HepG2 (cell line): ENCODE measurements around the gene PSMB4. TPM values are rescaled to one million over a fixed set of nuclear protein-coding genes. Genes with fewer than 3 reads are reported as not detected.

Experiments used
- FOXM1 ChIP-seq: sonication (generic); formaldehyde crosslinking; IDR thresholded peaks from 2 replicates; pipeline ENCODE4 v1.5.0; 2020; ENCODE audit warnings: missing genetic modification reagents
- HNF4A ChIP-seq: sonication (generic); formaldehyde crosslinking; IDR thresholded peaks from 2 replicates; pipeline ENCODE4 v1.4.0; 2020; ENCODE audit warnings: missing genetic modification reagents
- HNRNPLL ChIP-seq: fragments of 200-400 bp; formaldehyde crosslinking; IDR thresholded peaks from 2 replicates; pipeline ENCODE4 v1.6.1; 2017; ENCODE audit warnings: mild to moderate bottlenecking, low read depth, low read length; ENCODE audit not compliant: poor library complexity, severe bottlenecking
- KDM2A ChIP-seq: sonication (generic); formaldehyde crosslinking; IDR thresholded peaks from 2 replicates; pipeline ENCODE4 v1.4.0; 2020; ENCODE audit warnings: low read depth, missing genetic modification reagents, borderline replicate concordance
- KLF12 ChIP-seq: sonication (generic); formaldehyde crosslinking; IDR thresholded peaks from 2 replicates; pipeline ENCODE4 v1.4.0; 2020; ENCODE audit warnings: missing genetic modification reagents, borderline replicate concordance
- PREB ChIP-seq: sonication (generic); formaldehyde crosslinking; IDR thresholded peaks from 2 replicates; pipeline ENCODE4 v1.4.0; 2020; ENCODE audit warnings: missing genetic modification reagents
- SOX6 ChIP-seq, 2 experiments: fragments of 450-650 bp in 1 of 2; sonication (generic) in 1 of 2; formaldehyde crosslinking in 1 of 2; IDR thresholded peaks; 2 replicates each; pipeline versions ENCODE4 v1.4.0 to v1.6.1; 2017 to 2020; ENCODE audit warnings: antibody characterized with exemption in 1 of 2, mild to moderate bottlenecking in 1 of 2, missing genetic modification reagents in 1 of 2
- TFDP2 ChIP-seq: sonication (generic); formaldehyde crosslinking; IDR thresholded peaks from 2 replicates; pipeline ENCODE4 v1.4.0; 2020; ENCODE audit warnings: missing genetic modification reagents
- YEATS4 ChIP-seq: sonication (generic); formaldehyde crosslinking; IDR thresholded peaks from 2 replicates; pipeline ENCODE4 v1.4.0; 2020; ENCODE audit warnings: missing genetic modification reagents, borderline replicate concordance
- ZBTB20 ChIP-seq: sonication (generic); formaldehyde crosslinking; IDR thresholded peaks from 2 replicates; pipeline ENCODE4 v1.8.1; 2023; ENCODE audit warnings: missing genetic modification reagents, low read depth, mild to moderate bottlenecking, borderline replicate concordance
- ZNF317 ChIP-seq: sonication (generic); formaldehyde crosslinking; IDR thresholded peaks from 2 replicates; pipeline ENCODE4 v1.5.0; 2020; ENCODE audit warnings: mild to moderate bottlenecking, missing genetic modification reagents
- ZNF788 ChIP-seq: sonication (generic); formaldehyde crosslinking; IDR thresholded peaks from 2 replicates; pipeline ENCODE4 v1.5.0; 2020; ENCODE audit warnings: mild to moderate bottlenecking, missing genetic modification reagents, borderline replicate concordance
- ZSCAN21 ChIP-seq: sonication (generic); formaldehyde crosslinking; IDR thresholded peaks from 2 replicates; pipeline ENCODE4 v1.8.0; 2022; ENCODE audit warnings: mild to moderate bottlenecking, missing genetic modification reagents, moderate library complexity, borderline replicate concordance
- polyA plus RNA-seq, 8 experiments: library from polyadenylated mRNA; depleted of rRNA in 3 of 8; stranded (reverse) in 7 of 8; unstranded in 1 of 8; fragments of >200 nt; fragmentation: Illumina TruSeq in 4 of 8; extraction: Trizol in 4 of 8; gene quantifications; 2 replicates each; pipeline versions ENCODE4 v1.2.1 to v1.2.3, GENCODE V29; 2011 to 2016; ENCODE audit warnings: low read depth in 4 of 8, missing spikeins in 1 of 8, mixed read lengths in 1 of 8; ENCODE audit not compliant: insufficient read depth in 1 of 8
- total RNA-seq, 5 experiments: library from RNA; depleted of rRNA; stranded (reverse); fragments of >200 nt; fragmentation: Illumina TruSeq; extraction: Trizol; gene quantifications; 2 replicates each; pipeline ENCODE4 v1.2.3, GENCODE V29; 2016; ENCODE audit warnings: low read depth in 1 of 5
- TF ChIP-seq, protein P1 (sequence below): sonication (generic); formaldehyde crosslinking; IDR thresholded peaks from 2 replicates; pipeline ENCODE4 v1.4.0; 2020; ENCODE audit warnings: missing genetic modification reagents, borderline replicate concordance
- TF ChIP-seq, protein P2 (sequence below): IDR thresholded peaks from 2 replicates; pipeline ENCODE4 v1.6.1; 2016; ENCODE audit warnings: mild to moderate bottlenecking
- TF ChIP-seq, protein P3 (sequence below): sonication (generic); formaldehyde crosslinking; IDR thresholded peaks from 2 replicates; pipeline ENCODE4 v1.4.0; 2020; ENCODE audit warnings: mild to moderate bottlenecking, missing genetic modification reagents
- TF ChIP-seq, protein P4 (sequence below): sonication (generic); formaldehyde crosslinking; IDR thresholded peaks from 2 replicates; pipeline ENCODE4 v1.4.0; 2020; ENCODE audit warnings: mild to moderate bottlenecking, missing genetic modification reagents

Gene PSMB4
- total and polyA plus RNA-seq, 2 of the 13 experiments (the other 11 are each of a cell fraction or from before 2014, with no cell fraction given) = 336 to 383 TPM

GRCh38 chr1:151372058-151372934 is 27.1 kb upstream of the PSMB4 start, which contains the start of gene SELENBP1 (continued):
- no peak for TF ChIP-seq ZSCAN21 (CRISPR knock-in tag)
- TF ChIP-seq KDM2A (CRISPR knock-in tag) = peak; percentile 47; the same call in 1 of the 2 replicates
- TF ChIP-seq, protein P1, sequence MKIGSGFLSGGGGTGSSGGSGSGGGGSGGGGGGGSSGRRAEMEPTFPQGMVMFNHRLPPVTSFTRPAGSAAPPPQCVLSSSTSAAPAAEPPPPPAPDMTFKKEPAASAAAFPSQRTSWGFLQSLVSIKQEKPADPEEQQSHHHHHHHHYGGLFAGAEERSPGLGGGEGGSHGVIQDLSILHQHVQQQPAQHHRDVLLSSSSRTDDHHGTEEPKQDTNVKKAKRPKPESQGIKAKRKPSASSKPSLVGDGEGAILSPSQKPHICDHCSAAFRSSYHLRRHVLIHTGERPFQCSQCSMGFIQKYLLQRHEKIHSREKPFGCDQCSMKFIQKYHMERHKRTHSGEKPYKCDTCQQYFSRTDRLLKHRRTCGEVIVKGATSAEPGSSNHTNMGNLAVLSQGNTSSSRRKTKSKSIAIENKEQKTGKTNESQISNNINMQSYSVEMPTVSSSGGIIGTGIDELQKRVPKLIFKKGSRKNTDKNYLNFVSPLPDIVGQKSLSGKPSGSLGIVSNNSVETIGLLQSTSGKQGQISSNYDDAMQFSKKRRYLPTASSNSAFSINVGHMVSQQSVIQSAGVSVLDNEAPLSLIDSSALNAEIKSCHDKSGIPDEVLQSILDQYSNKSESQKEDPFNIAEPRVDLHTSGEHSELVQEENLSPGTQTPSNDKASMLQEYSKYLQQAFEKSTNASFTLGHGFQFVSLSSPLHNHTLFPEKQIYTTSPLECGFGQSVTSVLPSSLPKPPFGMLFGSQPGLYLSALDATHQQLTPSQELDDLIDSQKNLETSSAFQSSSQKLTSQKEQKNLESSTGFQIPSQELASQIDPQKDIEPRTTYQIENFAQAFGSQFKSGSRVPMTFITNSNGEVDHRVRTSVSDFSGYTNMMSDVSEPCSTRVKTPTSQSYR (CRISPR knock-in tag) = peak; percentile 60
- TF ChIP-seq HNRNPLL = no peak
- 0 out of 2 replicates have a peak, but pooled peaks have one; percentile 36 for TF ChIP-seq TFDP2 (CRISPR knock-in tag)
- TF ChIP-seq YEATS4 = peak; percentile 73; the same call in 1 of the 2 replicates
- TF ChIP-seq ZBTB20 (CRISPR knock-in tag) = peak; percentile 28; the same call in 1 of the 2 replicates
- TF ChIP-seq ZNF317 (CRISPR knock-in tag) = 0 out of 2 replicates have a peak, but pooled peaks have one; percentile 54
- peak; percentile 67 for TF ChIP-seq HNF4A (CRISPR knock-in tag)
- TF ChIP-seq, protein P2, sequence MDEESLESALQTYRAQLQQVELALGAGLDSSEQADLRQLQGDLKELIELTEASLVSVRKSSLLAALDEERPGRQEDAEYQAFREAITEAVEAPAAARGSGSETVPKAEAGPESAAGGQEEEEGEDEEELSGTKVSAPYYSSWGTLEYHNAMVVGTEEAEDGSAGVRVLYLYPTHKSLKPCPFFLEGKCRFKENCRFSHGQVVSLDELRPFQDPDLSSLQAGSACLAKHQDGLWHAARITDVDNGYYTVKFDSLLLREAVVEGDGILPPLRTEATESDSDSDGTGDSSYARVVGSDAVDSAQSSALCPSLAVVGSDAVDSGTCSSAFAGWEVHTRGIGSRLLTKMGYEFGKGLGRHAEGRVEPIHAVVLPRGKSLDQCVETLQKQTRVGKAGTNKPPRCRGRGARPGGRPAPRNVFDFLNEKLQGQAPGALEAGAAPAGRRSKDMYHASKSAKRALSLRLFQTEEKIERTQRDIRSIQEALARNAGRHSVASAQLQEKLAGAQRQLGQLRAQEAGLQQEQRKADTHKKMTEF (CRISPR knock-in tag) = 0 out of 2 replicates have a peak, but pooled peaks have one; percentile 20
- TF ChIP-seq FOXM1 (CRISPR knock-in tag) = no peak
- TF ChIP-seq, protein P3, sequence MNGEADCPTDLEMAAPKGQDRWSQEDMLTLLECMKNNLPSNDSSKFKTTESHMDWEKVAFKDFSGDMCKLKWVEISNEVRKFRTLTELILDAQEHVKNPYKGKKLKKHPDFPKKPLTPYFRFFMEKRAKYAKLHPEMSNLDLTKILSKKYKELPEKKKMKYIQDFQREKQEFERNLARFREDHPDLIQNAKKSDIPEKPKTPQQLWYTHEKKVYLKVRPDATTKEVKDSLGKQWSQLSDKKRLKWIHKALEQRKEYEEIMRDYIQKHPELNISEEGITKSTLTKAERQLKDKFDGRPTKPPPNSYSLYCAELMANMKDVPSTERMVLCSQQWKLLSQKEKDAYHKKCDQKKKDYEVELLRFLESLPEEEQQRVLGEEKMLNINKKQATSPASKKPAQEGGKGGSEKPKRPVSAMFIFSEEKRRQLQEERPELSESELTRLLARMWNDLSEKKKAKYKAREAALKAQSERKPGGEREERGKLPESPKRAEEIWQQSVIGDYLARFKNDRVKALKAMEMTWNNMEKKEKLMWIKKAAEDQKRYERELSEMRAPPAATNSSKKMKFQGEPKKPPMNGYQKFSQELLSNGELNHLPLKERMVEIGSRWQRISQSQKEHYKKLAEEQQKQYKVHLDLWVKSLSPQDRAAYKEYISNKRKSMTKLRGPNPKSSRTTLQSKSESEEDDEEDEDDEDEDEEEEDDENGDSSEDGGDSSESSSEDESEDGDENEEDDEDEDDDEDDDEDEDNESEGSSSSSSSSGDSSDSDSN (CRISPR knock-in tag) = peak; percentile 50; the same call in 1 of the 2 replicates
- TF ChIP-seq, protein P4, sequence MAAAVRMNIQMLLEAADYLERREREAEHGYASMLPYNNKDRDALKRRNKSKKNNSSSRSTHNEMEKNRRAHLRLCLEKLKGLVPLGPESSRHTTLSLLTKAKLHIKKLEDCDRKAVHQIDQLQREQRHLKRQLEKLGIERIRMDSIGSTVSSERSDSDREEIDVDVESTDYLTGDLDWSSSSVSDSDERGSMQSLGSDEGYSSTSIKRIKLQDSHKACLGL (CRISPR knock-in tag) = no peak
- TF ChIP-seq SOX6 (IDR thresholded peaks at IDR 0.05) = no peak
- 0 out of 2 replicates have a peak, but pooled peaks have one; percentile 15 for TF ChIP-seq SOX6 (CRISPR knock-in tag; IDR thresholded peaks at IDR 0.05)
- TF ChIP-seq KLF12 = peak; percentile 67; the same call in 1 of the 2 replicates
- no peak for TF ChIP-seq ZNF788 (CRISPR knock-in tag)
- TF ChIP-seq PREB (CRISPR knock-in tag) = no peak
